K562 treated with DMSO at 1 percent for 24 hours (cell line): ENCODE measurements around the gene ABCF1. TPM values are rescaled to one million over a fixed set of nuclear protein-coding genes. Genes with fewer than 3 reads are reported as not detected.

Experiments
- total RNA-seq: library from RNA; unstranded; fragments of 300-600 nt; gene quantifications from 2 replicates; pipeline ENCODE4 v1.2.3, GENCODE V29; 2022; ENCODE audit warnings: low read depth; ENCODE audit not compliant: insufficient read depth

ABCF1 gene
- 119 and 123 TPM in 2 replicates for total RNA-seq

GRCh38 chr6:30571075-30571761 is at the start of gene ABCF1:
Gene ABCF1 (plus strand): TSS chr6:30571442. CDS start chr6:30571488, 46 bp downstream.

GRCh38 chr6:30556066-30556905 is 15.0 kb upstream of the ABCF1 start, which contains the start of gene GNL1:
Gene GNL1 (minus strand): TSS chr6:30556489. CDS start chr6:30556203, 286 bp downstream.

GRCh38 chr6:30556906-30557682 is 14.1 kb upstream of the ABCF1 start, which contains the start of gene PRR3:
Gene PRR3 (plus strand): TSS chr6:30557295. CDS start chr6:30557345, 50 bp downstream.

GRCh38 chr6:30616811-30617564 is 45.7 kb downstream of the ABCF1 start, which contains the start of gene PPP1R10:
Gene PPP1R10 (minus strand): TSS chr6:30617243. CDS start chr6:30609944, 7,299 bp downstream.

GRCh38 chr6:30617565-30618269 is 46.5 kb downstream of the ABCF1 start, which contains the start of gene MRPS18B:
Gene MRPS18B (plus strand): TSS chr6:30617840. CDS start chr6:30617866, 26 bp downstream.

GRCh38 chr6:30626484-30627366 is 55.5 kb downstream of the ABCF1 start, which contains the start of gene ATAT1:
Gene ATAT1 (plus strand): TSS chr6:30626874.

Other genes starting within 250 kb of the ABCF1 start
- 12.0 and 12.8 TPM in 2 replicates for gene TRIM39, start 244.5 kb upstream of the ABCF1 start, total RNA-seq
- gene RPP21, start 226.3 kb upstream of the ABCF1 start, total RNA-seq: 245 and 290 TPM in 2 replicates
- gene HLA-E, start 81.9 kb upstream of the ABCF1 start, total RNA-seq: 146 and 147 TPM in 2 replicates
- gene GNL1, start 15.0 kb upstream of the ABCF1 start, total RNA-seq: 76.2 and 79.9 TPM in 2 replicates
- gene PRR3, start 14.1 kb upstream of the ABCF1 start, total RNA-seq: 14.6 and 16.6 TPM in 2 replicates
- 26.3 and 30.3 TPM in 2 replicates for gene PPP1R10, start 45.8 kb downstream of the ABCF1 start, total RNA-seq
- gene MRPS18B, start 46.4 kb downstream of the ABCF1 start, total RNA-seq: 89.5 and 94.7 TPM in 2 replicates
- gene ATAT1, start 55.4 kb downstream of the ABCF1 start, total RNA-seq: 1.4 and 2.2 TPM in 2 replicates
- 37.5 and 39.4 TPM in 2 replicates for gene C6orf136, start 75.7 kb downstream of the ABCF1 start, total RNA-seq
- gene DHX16, start 101.6 kb downstream of the ABCF1 start, total RNA-seq: 65.7 and 68.2 TPM in 2 replicates
- gene PPP1R18, start 115.2 kb downstream of the ABCF1 start, total RNA-seq: 145 and 155 TPM in 2 replicates
- 30.7 and 32.7 TPM in 2 replicates for gene NRM, start 119.5 kb downstream of the ABCF1 start, total RNA-seq
- 64.8 and 67.6 TPM in 2 replicates for gene MDC1, start 145.8 kb downstream of the ABCF1 start, total RNA-seq
- 1,630 and 1,662 TPM in 2 replicates for gene TUBB, start 148.9 kb downstream of the ABCF1 start, total RNA-seq
- 309 and 334 TPM in 2 replicates for gene FLOT1, start 171.2 kb downstream of the ABCF1 start, total RNA-seq
- 187 and 201 TPM in 2 replicates for gene IER3, start 173.1 kb downstream of the ABCF1 start, total RNA-seq